HL-60 (cell line): ENCODE results near the gene TBX2.

ENCODE experiments used
- GABPA ChIP-seq: IDR thresholded peaks from 2 replicates; pipeline ENCODE4 v1.6.1; 2012; ENCODE audit warnings: low read depth
- POLR2AphosphoS5 ChIP-seq: IDR thresholded peaks from 2 replicates; pipeline ENCODE4 v1.6.1; 2012; ENCODE audit warnings: low read depth
- TF ChIP-seq, protein P1 (sequence below): IDR thresholded peaks from one replicate; pipeline ENCODE4 v1.5.1; 2011; ENCODE audit warnings: low read length, control low read depth, inconsistent platforms; ENCODE audit not compliant: insufficient read depth
- TF ChIP-seq, protein P2 (sequence below): IDR thresholded peaks from 2 replicates; pipeline ENCODE4 v1.6.1; 2012; ENCODE audit warnings: low read depth; ENCODE audit not compliant: insufficient replicate concordance

DNA sequence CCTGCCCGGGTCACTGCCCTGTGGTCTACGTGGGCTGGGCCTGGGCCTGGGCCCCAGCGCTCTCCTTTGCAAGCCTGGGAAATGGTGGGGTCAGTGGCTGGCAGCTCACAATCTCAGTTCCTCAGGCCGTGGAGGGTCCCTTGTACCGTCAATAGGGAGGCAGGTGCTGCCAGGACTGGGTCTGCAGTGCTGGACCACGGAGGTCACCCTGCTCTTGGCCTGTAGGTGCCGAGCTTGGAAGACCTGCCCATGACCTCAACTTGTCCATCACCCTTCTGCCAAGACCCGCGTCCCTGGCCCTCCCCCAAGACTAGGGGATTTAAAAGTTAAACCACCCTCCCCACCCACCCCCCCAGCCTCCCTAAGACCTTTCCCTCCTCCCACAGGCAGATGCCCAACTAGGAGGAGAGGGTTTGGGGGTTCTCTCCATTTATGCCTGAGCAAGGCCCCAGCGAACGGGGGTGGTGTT lies 2.5 kb downstream of the TBX2 start:
- TF ChIP-seq, protein P1, sequence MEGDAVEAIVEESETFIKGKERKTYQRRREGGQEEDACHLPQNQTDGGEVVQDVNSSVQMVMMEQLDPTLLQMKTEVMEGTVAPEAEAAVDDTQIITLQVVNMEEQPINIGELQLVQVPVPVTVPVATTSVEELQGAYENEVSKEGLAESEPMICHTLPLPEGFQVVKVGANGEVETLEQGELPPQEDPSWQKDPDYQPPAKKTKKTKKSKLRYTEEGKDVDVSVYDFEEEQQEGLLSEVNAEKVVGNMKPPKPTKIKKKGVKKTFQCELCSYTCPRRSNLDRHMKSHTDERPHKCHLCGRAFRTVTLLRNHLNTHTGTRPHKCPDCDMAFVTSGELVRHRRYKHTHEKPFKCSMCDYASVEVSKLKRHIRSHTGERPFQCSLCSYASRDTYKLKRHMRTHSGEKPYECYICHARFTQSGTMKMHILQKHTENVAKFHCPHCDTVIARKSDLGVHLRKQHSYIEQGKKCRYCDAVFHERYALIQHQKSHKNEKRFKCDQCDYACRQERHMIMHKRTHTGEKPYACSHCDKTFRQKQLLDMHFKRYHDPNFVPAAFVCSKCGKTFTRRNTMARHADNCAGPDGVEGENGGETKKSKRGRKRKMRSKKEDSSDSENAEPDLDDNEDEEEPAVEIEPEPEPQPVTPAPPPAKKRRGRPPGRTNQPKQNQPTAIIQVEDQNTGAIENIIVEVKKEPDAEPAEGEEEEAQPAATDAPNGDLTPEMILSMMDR, result no peak
- TF ChIP-seq, protein P2, sequence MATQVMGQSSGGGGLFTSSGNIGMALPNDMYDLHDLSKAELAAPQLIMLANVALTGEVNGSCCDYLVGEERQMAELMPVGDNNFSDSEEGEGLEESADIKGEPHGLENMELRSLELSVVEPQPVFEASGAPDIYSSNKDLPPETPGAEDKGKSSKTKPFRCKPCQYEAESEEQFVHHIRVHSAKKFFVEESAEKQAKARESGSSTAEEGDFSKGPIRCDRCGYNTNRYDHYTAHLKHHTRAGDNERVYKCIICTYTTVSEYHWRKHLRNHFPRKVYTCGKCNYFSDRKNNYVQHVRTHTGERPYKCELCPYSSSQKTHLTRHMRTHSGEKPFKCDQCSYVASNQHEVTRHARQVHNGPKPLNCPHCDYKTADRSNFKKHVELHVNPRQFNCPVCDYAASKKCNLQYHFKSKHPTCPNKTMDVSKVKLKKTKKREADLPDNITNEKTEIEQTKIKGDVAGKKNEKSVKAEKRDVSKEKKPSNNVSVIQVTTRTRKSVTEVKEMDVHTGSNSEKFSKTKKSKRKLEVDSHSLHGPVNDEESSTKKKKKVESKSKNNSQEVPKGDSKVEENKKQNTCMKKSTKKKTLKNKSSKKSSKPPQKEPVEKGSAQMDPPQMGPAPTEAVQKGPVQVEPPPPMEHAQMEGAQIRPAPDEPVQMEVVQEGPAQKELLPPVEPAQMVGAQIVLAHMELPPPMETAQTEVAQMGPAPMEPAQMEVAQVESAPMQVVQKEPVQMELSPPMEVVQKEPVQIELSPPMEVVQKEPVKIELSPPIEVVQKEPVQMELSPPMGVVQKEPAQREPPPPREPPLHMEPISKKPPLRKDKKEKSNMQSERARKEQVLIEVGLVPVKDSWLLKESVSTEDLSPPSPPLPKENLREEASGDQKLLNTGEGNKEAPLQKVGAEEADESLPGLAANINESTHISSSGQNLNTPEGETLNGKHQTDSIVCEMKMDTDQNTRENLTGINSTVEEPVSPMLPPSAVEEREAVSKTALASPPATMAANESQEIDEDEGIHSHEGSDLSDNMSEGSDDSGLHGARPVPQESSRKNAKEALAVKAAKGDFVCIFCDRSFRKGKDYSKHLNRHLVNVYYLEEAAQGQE, result no peak
- no peak for TF ChIP-seq POLR2AphosphoS5
- no peak for TF ChIP-seq GABPA
